HG03460 (cell line): Measurements from ENCODE around the gene VPS8.
A peak's percentile ranks its signal among the peaks of the same experiment; 100 is the strongest.

Experiments used
- ATAC-seq: cut with Tn5 transposase; IDR thresholded peaks from one replicate; pipeline ENCODE4 v1.9.1; 2021; ENCODE audit not compliant: unreplicated experiment

VPS8 gene

DNA sequence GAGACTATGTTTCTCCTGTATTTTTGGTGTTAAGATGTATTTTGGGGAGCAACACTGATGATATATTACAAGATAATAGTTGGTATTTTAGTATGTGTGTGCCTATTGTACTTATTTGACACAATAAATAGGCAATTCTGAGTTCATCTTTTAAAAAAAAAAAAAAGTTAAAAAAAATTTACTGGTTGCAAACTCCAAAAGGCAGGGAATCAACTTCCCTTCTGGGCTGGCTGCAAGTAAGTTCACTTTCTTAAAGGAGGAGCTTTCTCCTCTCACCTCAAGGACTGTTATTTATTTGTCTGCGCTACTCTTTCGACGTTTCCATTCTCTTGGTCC is 335 bp upstream of the VPS8 start:
- no peak for ATAC-seq

DNA sequence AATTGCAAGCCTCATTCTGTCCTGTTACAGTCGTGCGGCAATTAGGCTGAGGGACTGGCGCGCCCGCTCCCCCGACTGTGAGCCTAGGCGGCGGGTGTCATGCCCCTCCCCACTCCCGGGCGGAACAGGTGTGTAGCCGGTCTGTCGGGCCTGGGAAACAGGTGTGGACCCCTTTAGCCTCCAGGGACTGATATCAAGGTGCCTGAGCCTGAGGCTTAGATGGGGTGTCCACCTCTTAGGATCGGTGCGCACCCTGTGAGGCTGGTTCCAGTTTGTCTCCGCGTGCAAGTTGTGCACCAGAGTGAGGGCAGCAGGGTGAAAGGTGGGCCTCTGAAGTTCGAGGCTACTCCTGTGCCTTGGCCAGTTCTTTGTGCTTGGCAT is 686 bp downstream of the VPS8 start:
- peak; percentile 29 for ATAC-seq

DNA sequence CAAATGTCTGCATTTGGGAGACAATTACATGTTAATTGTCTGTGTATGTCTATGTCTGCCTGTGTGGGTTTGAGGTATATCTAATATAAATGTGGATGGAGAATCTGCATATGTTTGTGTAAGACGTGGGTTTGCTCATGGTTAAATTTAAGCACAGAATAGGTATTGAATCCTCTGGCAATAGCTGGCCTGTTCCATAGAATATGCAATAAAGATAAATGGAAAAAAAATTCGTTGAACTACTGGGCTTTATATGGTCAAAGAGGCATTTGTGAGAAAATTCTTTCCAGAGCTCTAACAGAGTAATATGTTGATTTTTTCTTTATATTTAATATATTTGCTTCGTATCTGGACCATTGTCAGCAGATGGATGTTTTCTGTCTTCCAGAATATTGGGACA is 1.4 kb downstream of the VPS8 start:
- no peak for ATAC-seq

DNA sequence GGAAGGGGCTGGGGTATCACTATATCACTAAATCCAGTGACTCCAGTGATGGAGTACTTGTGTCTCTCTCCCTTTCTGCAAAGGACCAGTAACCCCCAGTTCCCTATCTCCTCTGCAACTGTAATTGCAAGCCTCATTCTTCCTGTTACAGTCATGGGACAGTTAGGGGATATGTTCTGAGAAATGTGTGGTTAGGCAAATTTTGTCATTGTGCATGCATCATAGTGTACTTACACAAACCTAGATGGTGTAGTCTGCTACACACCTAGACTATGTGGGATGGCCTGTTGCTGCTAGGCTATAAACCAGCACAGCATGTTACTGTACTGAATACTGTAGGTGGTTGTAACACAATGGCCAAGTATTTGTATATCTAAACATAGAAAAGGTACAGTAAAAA is 2.2 kb downstream of the VPS8 start:
- ATAC-seq = no peak

DNA sequence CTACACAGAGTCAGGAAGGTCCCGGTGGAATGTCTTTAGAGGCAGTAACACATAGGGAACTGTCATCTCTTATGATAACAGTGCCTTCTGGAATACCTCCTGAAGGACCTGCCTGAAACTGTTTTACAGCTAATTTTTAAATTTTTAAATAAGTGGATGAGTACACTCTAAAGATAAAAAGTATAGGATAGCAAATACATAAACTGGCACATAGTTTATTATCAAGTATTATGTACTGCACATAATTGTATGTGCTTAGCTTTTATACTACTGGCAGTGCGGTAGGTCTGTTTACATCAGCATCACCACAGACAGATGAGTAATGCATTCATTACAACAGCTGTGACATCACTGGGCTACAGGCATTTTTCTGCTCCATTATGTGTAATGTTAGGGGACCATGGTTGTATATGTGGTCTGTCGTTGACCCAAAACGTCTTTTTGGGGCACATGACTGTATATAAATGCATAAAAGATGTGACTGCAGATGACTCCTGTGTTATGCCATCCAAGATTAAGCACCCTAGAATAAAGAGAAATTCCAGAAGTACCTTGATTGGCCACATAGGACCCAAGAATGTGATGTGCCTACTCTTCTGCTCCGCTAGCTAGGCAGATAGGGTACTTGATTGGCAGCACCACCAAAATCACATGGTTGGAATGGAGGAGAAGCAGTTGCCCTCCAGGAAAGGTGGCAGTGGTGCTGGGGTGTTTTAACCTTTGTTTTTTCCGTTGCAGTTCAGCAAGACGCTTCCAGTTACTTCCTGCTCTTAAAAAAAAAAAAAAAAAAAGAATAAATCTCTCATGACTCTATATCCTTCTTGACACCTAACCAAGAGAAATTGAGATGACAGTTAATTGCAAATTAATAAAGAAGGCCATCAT is 3.3 kb downstream of the VPS8 start:
- no peak for ATAC-seq

DNA sequence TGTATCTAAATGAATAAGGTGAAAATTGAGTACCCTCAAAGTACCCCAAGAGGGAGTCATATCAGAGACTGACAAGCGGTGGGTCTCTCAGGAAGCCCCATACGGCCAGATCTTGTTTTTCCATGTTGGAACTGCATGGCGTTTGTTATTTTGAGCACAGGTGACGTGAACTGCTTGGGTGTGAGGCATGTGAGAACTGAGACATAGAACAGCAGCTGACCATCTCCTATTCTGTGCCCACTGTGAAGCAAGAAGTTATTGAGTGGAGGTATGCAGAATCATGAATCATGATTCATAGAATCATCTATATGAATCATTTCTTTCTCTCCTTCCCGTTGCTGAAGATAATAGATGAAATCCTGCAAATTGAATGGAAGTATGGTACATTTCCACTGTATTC is 4.6 kb downstream of the VPS8 start:
- ATAC-seq = no peak

DNA sequence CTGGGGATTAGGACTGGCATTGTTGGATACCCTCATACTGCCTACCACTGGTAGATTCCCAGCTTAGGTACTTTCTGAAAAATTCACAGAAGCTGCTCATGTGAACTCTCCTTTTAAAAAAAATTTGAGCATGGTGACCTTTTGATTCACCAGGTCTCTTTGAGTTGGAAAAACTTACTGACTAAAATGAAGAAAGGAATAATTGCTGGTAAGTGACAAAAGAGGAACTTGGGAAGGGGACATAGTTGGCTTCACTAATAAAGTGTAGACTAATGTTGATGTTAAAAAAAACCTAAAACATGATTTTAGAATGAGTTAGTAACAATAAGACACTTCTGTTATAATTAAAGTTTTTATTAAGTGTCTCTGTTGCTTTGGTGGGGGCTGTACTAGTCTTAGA is 8.6 kb downstream of the VPS8 start:
- ATAC-seq = no peak

DNA sequence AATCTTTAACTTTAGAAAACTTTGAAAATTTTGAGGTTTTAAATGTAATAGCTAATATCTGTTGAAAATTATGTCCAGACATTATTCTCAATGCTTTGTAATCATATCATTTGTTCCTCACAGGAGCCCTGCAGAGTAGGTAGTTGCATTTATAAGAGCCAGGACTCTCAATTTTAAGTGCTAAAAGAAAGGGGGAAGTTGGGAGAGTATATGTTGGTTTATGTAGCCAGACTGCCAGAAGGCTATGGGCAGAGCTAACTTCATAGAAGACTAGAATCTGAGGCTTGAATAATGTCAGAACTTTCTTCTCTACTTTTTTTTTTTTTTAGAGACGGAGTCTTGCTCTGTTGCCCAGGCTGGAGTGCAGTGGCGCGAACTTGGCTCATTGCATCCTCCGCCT is 9.1 kb downstream of the VPS8 start:
- no peak for ATAC-seq

DNA sequence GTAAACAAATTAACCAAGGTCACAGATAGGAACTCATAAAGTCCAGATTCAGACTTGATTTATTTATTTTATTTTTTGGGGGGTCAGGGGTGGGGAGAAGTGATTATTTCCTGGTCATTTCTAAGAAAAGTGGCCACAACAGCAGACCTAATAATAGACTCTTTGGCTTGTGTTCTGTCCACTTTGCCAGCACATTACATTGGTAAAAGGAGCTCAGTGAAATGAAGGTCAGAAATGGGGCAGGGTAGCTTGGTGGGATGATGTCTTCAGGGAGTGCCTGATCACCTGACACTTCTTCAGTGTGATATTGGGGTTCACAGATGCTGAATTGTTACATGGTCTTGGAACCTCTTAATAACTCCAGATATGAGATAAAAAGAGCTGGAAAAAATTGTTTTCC is 10.1 kb downstream of the VPS8 start:
- ATAC-seq = no peak

DNA sequence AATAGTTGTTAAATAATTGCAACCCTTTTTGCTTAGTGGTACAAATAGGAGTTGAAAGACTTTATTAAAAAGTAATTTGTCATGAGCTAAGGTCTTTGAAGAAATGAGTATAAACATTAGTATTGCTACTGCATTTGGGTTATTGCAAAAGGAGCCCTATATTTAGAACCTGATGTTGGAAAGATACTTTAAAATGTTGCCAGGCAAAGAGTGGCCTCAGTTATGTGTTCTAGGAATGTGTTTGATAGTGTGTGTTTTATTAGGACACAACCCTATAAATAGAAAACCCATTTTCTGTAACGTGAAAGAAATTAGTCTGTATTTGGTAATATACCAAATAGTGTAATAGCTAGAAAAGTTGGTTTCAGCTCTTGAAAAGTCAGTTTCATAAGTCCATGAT is 10.7 kb downstream of the VPS8 start:
- no peak for ATAC-seq

DNA sequence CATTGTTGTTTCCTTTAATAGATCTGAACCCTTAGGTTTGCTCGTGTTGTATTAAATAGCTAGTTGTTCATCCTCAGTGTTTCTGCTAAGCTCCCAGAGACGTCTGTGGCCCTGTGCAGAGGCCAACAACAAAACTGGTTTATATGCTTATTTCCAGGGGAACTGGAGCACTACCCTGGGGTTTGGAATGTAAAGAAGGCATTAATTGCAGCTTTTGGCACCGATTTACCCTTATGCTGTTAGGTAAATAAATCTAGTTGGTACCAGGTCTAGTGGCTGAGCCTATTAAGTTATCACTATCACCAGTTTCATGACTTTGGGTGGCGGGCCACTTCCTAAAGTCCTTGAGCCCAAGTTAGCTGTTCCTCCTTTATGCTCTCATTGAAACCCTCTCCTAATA is 12.0 kb downstream of the VPS8 start:
- no peak for ATAC-seq

DNA sequence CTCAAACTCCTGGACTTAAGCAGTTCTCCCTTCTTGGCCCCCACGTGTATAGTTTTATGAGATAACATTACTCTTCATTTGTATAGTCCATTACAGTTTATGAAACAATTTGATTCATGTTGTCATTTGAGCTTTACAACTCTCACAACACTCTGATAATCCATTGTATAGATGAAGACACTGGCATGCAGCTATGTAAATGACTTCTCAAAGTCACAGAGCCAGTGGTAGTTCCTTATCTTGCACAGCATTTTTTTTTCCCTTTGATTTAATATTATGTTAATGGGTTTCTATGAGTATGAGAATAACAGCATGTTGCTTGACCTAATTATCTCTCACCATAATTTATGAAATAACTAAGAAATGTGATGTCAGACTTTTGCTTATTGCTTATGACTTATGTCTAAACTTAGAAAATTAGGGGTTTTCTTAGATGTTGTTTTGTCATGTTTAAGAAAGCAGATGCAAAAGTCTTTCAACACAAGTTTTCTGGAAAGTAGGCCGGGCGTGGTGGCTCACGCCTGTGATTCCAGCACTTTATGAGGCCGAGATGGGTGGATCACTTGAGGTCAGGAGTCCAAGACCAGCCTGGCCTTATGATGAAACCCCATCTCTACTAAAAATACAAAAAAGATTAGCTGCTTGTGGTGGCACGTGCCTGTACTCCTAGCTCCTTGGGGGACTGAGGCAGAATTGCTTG is 13.3 kb downstream of the VPS8 start:
- no peak for ATAC-seq

DNA sequence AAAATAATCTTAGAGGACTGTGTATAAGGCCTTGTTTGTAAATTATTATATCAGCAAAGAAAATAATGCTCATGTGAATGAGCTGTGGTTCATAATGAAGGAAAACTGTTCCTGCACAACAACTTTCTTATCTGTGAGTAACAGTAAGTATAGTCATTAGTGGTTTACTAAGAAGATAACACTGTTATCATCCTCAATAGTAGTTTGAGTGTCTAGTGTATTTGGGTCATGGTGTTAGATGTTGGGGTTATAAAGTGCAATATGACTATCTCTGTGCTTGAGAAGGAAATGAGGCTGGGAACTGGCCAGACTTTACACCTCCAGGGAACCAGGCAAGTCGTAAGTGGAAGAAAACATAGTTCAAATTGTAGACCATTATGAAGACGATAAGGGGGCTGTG is 15.6 kb downstream of the VPS8 start:
- ATAC-seq = no peak

DNA sequence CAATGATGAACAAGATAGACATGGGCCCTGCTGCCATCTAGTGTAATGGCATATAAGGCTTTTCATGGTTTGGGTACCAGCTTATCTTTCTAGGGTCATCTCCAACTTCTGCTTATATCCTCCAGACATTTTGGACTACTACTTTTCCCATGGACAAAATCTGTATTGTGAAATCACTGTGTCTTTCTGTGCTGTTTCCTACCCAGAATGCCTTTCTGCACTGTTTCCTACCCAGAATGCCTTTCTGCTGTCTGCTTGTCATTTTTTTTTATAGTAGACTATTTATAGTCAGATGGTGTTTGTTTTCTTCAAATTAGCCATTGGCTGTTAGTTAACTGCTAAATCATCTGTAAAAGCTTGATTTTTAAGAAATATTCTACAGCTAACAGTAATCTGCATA is 20.1 kb downstream of the VPS8 start:
- no peak for ATAC-seq

DNA sequence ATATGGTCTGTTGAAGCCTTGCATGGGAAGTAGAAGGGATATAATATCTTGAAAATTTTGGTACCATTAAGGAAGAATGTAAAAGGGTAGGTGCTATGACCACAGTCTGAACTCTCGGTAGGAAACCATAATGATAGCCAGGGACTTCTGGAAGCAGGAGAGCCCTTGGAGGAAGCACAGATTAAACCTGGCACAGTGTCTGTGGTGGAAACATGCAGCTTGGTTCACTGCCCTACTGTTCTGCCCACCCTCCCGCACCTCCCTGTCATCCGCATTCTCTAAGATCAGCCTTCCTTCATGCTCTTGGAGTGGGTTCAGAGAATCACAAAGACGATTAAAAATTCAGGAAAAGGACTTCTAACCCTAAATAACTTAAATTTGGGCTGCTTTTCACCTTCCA is 20.9 kb downstream of the VPS8 start:
- ATAC-seq = no peak

DNA sequence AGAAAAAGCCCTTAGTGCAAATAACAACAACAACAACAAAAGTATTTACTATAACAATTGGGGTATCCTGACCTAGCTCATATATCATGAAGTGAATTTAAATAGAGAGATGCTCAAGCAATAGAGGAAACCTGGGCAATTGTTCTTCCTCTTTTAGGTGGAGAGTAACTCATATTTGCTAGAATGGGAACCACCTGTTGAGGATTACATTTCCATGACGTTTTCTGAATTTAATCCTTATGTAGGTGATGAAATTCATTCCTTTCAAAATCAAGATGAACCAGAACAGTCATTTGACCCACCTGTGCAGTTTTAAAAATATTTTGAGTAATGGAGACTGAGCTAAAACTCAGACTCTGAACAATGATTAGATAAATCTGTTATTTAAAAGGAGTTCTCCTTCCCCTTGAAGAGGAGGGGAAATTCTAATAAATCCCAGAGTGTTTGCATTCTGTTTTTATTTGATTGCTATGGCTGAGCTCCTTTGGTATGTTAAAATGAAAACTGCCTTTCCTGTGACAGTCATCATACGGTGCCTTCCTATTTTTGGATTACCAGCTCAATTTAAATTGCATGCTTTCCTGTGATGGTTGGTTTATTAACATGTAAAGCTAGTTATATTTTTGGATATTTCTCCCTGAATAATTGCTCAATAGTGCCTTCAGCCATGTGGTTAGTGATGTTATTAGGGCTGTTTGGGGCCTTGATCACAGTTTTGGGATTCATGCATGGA is 24.3 kb downstream of the VPS8 start:
- ATAC-seq = no peak

DNA sequence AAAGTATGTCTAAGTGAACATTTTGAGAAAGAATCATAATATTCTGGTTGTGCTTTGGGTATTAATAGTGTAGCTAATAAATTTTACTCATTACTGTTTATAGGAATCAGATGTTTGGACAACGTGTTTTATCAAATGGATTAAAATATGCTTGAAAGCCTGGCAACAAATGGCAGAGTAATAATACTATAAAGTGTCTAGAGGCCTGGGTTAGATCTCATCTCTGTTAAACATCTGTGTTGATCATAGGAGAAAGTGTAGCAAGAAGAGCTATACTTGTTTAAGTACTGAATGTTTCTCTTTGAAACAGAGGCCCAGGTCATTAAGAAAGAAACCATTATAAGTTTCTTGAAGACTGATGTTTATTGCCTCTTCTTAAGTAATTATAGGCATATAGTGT is 30.5 kb downstream of the VPS8 start:
- no peak for ATAC-seq

DNA sequence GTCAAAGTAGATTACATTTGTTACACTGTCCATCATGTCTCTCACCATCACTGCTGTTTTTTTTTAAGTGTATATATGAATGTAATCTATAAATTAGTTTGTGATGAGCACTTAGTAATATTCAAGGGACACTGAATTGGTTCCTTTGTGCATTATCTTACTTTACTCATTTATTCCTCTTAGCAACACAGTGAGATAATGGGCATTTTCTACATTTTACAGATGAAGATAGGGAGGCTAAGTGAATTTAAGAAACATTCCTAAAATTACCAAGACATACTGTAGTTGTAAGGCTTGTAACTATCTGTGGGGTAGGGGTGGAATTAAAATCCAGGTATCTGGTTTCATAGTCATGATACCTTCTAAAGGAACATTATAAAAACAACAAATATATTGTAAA is 33.9 kb downstream of the VPS8 start:
- ATAC-seq = no peak

DNA sequence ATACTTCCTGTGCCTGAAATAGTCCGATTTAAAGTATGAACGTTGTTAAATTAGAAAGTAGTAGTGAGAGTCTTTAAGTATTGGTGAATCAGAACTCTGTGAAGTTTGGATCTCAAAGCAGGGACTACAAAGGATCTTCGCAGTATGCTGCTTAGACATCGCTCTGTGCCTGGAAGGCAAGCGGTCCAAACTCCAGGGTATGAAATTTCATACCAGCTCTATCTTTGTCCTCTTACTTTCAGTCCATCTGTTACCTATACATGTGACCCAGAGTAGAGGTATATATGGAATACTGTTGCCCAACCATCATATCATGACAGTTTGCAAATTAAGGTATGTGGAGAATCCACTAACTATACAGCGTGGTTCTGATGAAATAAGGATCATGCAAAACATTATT is 34.5 kb downstream of the VPS8 start:
- no peak for ATAC-seq

DNA sequence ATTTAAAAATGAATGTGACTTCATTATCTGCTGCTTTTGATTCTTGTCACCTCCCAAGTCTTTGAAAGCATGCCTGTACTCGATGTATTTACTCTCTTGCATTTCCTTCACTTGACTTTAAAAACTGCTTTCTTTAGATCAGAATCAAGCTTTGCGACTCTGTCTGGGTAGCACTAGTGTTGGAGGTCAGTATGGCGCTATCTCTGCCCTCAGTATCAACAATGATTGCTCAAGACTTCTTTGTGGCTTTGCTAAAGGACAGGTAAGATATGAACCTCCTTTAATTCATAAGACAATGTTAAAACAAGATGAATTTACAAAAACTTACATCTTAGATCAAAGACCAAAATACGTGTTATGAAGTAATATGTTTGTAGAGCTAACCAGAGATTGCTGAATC is 37.0 kb downstream of the VPS8 start:
- no peak for ATAC-seq

DNA sequence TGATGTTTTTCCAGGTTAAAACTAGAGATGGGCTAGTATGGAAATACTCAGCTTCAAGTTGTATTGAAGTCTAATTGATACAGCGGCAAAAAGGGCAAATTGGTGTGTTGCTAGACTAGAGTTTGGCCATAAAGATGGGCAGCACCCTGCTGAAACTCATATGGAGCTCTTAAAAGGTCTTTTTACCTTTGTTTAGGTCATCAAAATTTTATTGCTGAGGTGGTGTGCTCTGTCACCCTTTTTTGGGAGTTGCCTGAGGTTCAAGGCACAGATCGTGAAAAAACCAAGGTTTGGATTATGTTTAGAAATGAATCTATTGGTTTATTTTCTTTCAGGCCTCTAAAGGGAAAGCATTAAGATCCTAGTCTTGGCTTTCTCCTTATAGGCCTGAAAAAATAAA is 38.2 kb downstream of the VPS8 start:
- no peak for ATAC-seq

DNA sequence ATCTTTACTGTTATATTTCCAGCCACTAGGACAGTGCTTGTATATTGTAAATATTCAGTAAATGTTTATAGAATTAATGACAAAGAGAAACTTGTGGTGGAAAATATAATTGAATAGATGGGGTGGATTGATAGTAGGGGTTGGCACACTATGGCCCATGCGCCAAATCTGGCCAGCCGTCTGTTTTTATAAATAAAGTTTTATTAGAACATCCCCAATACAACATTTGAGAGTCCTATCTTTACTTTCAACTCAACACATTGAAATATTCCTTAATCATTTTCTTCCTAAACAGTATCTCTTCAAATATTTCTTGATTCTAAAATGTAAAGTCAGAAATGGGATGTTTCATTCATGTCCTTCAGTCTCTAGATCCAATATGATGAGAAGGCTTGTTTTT is 45.1 kb downstream of the VPS8 start:
- no peak for ATAC-seq
